GM15510 (cell line): ENCODE data around the gene NAALADL2.

Experiments
- POLR2A ChIP-seq: IDR thresholded peaks from 3 replicates; pipeline ENCODE4 v1.6.1; 2011; ENCODE audit warnings: borderline replicate concordance; ENCODE audit not compliant: insufficient read length; ENCODE audit errors: extremely low read depth

The NAALADL2 gene

DNA sequence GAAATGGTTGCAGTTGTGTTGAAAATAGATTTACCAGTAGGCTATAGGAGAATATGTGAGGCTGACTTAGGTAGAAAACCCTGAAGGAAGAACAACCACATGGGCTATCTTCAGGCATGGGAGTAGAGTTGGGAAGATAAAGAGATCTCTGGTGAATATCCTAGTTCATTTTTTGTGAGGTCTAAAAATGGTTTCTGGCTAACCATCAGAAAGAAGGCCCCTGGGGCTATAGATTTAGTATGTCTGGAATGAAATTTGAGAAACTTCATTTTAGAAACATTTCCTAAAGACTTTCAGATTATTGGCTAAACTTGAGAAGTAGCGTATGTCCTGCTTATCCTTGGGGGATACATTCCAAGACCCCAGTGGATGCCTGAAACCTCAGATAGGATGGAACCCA lies 148.2 kb downstream of the NAALADL2 start:
- no peak for TF ChIP-seq POLR2A

DNA sequence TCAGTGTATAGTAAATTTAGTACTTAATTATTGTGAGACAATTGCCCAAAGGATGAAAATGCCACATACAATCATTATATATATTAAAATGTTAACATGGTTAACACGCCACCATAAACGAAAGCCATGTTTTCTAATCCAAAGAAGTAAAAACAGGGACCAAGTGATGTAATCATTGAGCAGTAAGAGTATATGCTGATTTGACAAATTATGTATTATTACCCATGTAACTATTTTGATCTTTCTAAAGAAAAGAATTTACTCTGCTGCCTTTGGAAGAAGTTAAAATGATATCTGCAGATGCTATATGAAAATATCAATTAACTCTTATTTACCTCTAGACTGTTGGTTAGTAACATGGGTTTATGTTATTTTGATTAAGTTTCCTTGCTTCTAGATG lies 150.2 kb downstream of the NAALADL2 start:
- no peak for TF ChIP-seq POLR2A

- no peak for TF ChIP-seq POLR2A
These were observed 156.0 kb downstream of the NAALADL2 start for GRCh38 chr3:175015056-175015635.

DNA sequence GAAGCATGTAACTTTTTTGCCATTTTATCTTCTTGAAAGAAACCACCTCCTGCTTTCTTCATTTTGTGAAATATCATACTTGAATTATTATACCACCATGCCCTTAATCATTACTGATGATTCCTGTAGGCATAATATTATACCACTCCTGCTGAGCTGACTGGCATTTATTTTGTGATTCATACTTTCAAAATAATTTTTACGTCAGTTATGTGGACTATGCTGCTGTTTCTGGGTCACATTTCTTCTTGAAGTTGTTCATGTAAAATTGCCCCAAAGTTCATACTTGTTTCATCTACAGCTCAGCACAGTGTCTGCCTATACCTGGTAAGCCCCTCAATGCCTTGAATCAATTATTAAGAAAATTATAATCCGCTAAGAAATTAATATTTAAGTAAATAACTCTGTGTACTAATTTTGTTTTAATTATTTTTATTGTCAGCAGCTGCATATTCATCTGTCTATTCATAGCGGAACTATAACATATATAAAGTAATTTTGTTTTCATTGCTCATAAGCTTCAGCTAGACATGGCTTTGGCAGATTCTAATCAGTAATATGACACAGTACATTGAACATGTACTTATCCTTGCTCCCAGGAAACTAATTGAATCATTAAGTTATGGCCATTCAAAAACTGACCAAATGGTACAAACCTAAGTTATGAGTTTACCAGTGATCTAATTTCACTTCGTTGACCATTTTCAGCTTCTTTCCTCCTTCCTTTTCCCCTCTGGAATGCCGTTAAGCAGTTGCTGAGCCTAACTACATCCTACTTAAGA lies 160.0 kb downstream of the NAALADL2 start:
- no peak for TF ChIP-seq POLR2A

GRCh38 chr3:175020101-175020500 lies 161.0 kb downstream of the NAALADL2 start:
- TF ChIP-seq POLR2A, result no peak

DNA sequence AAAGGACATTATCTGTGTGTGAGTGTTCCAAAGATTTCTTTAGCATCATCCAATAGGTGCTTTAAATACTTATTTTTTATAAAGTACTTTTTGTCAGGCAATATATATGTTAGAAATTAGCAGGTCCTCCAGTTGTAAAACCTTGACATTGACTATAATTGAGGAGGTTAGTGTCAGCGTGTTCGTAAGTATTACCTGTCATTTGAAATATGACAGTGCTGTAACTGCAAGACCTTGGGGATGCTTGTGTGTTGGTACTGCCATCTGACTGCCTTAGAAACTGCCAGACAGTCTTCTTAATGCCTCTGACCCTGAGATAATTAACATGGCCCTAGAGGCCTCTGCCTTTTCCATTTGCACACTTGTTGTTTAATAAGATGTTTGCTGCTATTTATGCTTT lies 170.7 kb downstream of the NAALADL2 start:
- no peak for TF ChIP-seq POLR2A

DNA sequence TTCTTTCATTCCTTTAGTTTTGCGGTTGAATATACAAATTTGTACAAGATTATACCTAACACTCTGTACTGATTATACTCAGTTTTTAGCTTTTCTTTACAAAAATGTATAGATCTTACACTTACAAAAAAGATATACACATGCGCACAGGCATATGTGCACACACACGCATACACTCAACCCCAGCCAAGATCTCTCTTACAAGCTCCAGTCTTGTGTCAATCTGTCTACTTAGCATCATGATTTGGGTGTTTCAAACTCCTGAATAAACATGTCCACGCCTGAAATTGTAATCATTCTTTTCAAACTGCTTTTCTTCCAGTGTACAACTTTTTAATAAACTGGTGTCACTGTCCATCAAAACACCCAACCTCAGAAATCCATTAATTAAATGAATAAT lies 180.7 kb downstream of the NAALADL2 start:
- no peak for TF ChIP-seq POLR2A

GRCh38 chr3:175041369-175041768 lies 182.2 kb downstream of the NAALADL2 start:
- no peak for TF ChIP-seq POLR2A

- TF ChIP-seq POLR2A, result no peak
These were observed 187.5 kb downstream of the NAALADL2 start for GRCh38 chr3:175046601-175047000.

GRCh38 chr3:175047786-175048185 lies 188.7 kb downstream of the NAALADL2 start:
- no peak for TF ChIP-seq POLR2A

DNA sequence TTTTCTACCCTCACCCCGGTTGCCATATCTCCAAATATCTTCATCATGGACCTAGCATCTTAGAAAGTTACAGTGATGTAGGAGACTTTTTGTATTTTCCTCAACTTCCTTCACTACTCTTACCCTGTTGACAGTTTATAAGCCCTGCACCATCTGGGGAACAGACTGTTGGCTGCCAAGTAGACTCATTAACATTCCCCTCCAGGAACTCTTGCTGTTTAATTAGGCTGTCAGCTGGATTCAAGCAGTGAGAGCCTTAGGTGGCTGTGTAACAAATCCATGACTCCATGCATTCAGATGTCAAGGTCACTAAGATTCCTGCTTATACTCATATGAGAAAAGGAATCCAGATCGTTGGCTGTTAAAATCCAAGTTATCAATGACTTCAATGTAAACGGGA lies 198.3 kb downstream of the NAALADL2 start:
- TF ChIP-seq POLR2A, result no peak

GRCh38 chr3:175059788-175060187 lies 200.7 kb downstream of the NAALADL2 start:
- TF ChIP-seq POLR2A, result no peak

DNA sequence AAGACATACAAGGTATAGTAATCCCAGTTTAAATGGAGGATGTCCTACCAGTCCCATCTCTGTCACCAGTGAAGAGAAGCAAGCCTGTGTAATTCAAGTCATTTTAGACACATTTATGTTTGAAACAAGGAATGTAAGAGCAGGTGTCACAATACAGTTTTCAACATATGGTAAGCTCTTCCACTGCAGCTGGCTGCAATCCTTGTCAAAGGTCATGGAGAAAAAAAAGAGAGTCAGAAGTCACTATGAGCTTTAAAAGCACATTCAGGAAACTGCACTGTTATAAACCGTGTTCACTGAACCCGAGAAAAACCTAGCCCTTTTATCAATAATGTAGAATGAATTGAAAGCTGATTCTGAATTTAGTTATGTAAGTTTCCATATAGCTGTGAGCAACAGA lies 206.4 kb downstream of the NAALADL2 start:
- TF ChIP-seq POLR2A, result no peak

DNA sequence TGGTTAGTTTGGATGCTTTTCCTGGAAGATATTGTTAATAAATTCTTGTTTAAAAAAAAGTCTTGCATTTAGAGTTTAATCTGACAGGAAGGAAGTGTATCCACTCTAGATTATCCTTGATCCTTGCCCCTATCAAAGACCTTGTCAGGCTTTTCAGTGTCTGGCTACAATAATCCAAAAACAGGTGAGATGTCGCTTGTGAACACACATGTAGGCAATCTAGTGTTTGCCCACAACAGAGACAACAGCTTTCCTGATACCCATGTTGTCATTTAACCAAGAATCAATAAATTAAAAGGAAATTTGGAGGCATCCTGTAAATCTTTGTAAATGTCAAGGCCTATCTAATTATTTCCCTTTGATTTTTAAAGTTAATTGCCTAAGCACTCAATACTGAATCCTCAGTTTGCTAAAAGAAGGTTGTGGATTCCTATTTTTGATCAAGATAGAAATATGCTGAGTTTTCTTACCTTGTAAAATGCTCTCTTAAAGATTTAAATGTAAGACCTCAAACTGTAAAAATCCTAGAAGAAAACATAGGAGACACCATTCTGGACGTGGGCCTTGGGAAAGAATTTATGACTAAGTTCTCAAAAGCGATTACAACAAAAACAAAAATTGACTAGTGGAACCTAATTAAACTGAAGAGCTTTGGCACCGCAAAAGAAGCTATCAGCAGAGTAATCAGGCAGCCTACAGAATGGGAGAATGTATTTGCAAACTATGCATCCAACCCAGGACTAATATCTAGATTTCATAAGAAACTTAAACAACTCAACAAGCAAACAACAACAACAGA lies 207.7 kb downstream of the NAALADL2 start:
- TF ChIP-seq POLR2A, result no peak

DNA sequence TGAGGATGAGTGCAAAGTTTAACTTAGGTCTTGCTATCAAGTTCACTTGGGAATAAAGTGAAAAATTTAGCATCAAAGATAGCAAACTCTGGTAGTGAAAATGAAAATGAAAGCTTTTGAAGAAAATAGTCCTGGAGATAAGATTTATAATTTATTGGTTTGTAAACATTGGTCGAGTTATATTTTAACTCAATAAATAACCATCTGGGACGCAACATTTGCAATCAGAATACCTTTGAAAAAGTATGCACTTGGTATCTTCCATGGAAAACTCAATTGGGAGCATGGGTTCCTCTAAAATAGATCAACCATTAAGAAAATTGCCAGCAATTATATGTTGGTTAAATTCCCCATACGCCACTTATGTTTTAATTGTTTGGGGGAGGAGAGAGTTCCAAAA lies 209.5 kb downstream of the NAALADL2 start:
- TF ChIP-seq POLR2A, result no peak
